Adrenal gland (tissue), 12 donors: ENCODE measurements around the gene MAST4. TPM values are rescaled to one million over a fixed set of nuclear protein-coding genes. Genes with fewer than 3 reads are reported as not detected.

Source experiments
- DNase-seq, 7 donors: peaks; one replicate each; pipeline ENCODE4 v3.0.0-alpha.2; 2019 to 2020
- H3K27ac ChIP-seq, 5 donors: fragments of 200-600 bp; sonication (generic) in 4 of 5; 1 replicate in 3 of 5; 2 replicates in 2 of 5; pipeline versions ENCODE4 v1.5.1 to v1.8.0; 2016 to 2020; ENCODE audit warnings: mild to moderate bottlenecking in 1 of 5
- H3K27me3 ChIP-seq: fragments of 200-600 bp; 2 replicates; pipeline ENCODE4 v1.8.0; 2021
- H3K36me3 ChIP-seq, 2 donors: fragments of 200-600 bp; replicated peaks in 1 of 2; 1 replicate in 1 of 2; 2 replicates in 1 of 2; pipeline versions ENCODE4 v1.5.1 to v1.8.0; 2018 to 2022
- H3K4me1 ChIP-seq, 2 donors: fragments of 200-600 bp; replicated peaks in 1 of 2; 1 replicate in 1 of 2; 2 replicates in 1 of 2; pipeline versions ENCODE4 v1.5.1 to v1.8.0; 2018 to 2021
- H3K4me3 ChIP-seq, 4 donors: fragments of 200-600 bp; sonication (generic) in 3 of 4; one replicate each; pipeline ENCODE4 v1.5.1; 2016 to 2018
- H3K9me3 ChIP-seq, 3 donors: fragments of 200-600 bp; sonication (generic) in 1 of 3; replicated peaks in 1 of 3; 1 replicate in 2 of 3; 2 replicates in 1 of 3; pipeline versions ENCODE4 v1.5.1 to v1.8.0; 2016 to 2021
- POLR2A ChIP-seq, 2 donors: fragments of 450-650 bp; IDR thresholded peaks; one replicate each; pipeline ENCODE4 v1.6.1; 2017; ENCODE audit warnings: antibody characterized with exemption in 2 of 2, mild to moderate bottlenecking in 2 of 2, moderate library complexity in 1 of 2
- WGBS, 4 donors: extraction: QIAGEN DNeasy Blood & Tissue Kit in 2 of 4; methylation state at CpG; one replicate each; pipeline versions ENCODE4 v1.1.5 to v1.1.7; 2013 to 2017; 5-methylcytosine and 5-hydroxymethylcytosine counted together
- intact Hi-C, 2 donors: fragments of 100-400 bp; cut with DNase I; formaldehyde crosslinking; loops; one replicate each; pipeline versions ENCODE4 v1.14.1 to v1.15.0; 2022 to 2023
- polyA plus RNA-seq, 3 donors: library from polyadenylated mRNA; stranded (reverse); fragments of 200-250 nt in 2 of 3; fragments of 350-450 nt in 1 of 3; fragmentation: Illumina TruSeq in 1 of 3; extraction: RNeasy Lipid Tissue Mini Kit (QIAGEN cat#74804) in 1 of 3; gene quantifications; one replicate each; pipeline ENCODE4 v1.2.3, GENCODE V29; 2013 to 2014
- total RNA-seq, 9 donors: library from RNA; depleted of rRNA in 4 of 9; stranded (reverse); fragments of >200 nt in 4 of 9; fragments of 120-200 nt in 1 of 9; fragmentation: NEBNext Ultra II Directional in 1 of 9; extraction: Animal tissue kit (Norgen Biotek cat#: 25700) in 1 of 9; gene quantifications; one replicate each; pipeline versions ENCODE4 v1.1.0 to v1.2.4, GENCODE V29; 2013 to 2023
- TF ChIP-seq, protein P1 (sequence below), 6 experiments: fragments of 450-650 bp in 4 of 6; fragments of 200-600 bp in 2 of 6; sonication (generic) in 1 of 6; IDR thresholded peaks; 1 replicate in 5 of 6; 2 replicates in 1 of 6; pipeline versions ENCODE4 v1.5.1 to v1.8.0; 2016 to 2021; ENCODE audit warnings: antibody characterized with exemption in 6 of 6, mild to moderate bottlenecking in 2 of 6, moderate library complexity in 1 of 6
- donor health status: healthy with polysubstance abuse.
- donor health status: Bipolar disorder and iron deficiency.
- donor health status: DM: yes; HTN: yes; CAD: no.
- donor health status: DM: no; HTN: no; CAD: no.
- donor health status: DM: no; HTN: no; CAD: no.
- donor health status: DM: yes; HTN: yes; CAD: no.

The MAST4 gene
- total and polyA plus RNA-seq, 12 donors = 12.3 to 95.0 (median 42.8) TPM

DNA sequence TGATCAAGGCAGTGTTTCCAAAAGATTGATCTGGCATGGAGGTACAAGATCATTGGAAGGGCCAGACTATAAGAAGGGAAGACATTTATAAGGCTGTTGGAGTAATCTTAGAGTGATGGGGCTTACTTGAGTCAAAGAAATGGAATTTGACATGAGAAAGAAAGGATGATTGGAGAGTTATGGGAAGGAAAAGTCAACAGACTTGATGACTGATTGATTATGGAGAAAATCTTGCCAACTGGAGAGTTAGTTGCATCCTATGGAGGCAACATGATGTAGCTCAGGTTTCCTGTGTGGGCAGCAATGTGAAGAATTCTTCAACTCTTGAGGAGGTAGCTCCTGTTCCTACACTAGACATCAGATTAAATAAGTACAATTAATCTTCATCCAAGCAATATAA lies 10.9 kb upstream of the MAST4 start:
- no peak for TF ChIP-seq POLR2A (IDR thresholded peaks at IDR 0.05)
- TF ChIP-seq, protein P1, sequence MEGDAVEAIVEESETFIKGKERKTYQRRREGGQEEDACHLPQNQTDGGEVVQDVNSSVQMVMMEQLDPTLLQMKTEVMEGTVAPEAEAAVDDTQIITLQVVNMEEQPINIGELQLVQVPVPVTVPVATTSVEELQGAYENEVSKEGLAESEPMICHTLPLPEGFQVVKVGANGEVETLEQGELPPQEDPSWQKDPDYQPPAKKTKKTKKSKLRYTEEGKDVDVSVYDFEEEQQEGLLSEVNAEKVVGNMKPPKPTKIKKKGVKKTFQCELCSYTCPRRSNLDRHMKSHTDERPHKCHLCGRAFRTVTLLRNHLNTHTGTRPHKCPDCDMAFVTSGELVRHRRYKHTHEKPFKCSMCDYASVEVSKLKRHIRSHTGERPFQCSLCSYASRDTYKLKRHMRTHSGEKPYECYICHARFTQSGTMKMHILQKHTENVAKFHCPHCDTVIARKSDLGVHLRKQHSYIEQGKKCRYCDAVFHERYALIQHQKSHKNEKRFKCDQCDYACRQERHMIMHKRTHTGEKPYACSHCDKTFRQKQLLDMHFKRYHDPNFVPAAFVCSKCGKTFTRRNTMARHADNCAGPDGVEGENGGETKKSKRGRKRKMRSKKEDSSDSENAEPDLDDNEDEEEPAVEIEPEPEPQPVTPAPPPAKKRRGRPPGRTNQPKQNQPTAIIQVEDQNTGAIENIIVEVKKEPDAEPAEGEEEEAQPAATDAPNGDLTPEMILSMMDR (IDR thresholded peaks at IDR 0.05) = no peak
- Histone ChIP-seq H3K4me1 (no peaks in the 10 kb centered on the region), H3K36me3 (no peaks in the 10 kb centered on the region), H3K27me3 (no peaks in the 10 kb centered on the region), H3K9me3 (no peaks in the 10 kb centered on the region), H3K4me3 (no peak overlapping the region), H3K27ac (no peak overlapping the region)
- DNase-seq = no peak
- intact Hi-C loops = no loop called here

DNA sequence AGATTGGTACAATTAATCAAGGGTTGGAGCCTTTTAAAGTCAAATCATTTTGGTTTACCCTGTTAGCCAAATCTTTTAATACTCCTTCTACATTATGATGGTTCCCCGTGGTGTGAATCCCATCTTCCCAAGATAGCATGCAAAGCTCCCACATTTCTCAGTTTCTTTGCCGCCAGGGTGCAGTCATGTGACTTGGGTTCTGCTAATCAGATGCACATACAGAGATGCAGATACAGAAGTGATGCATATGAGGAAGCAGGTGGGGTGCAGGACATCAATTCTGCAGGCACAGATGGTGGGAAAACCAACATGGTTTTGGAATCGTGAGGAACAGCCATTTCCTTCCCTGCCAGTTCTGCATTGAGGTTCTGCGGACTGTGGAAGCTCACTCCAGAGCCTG lies 8.4 kb upstream of the MAST4 start:
- Histone ChIP-seq H3K27me3 (no peaks in the 10 kb centered on the region), H3K9me3 (no peaks in the 10 kb centered on the region), H3K4me3 (no peak overlapping the region), H3K4me1 (no peaks in the 10 kb centered on the region), H3K27ac (no peak overlapping the region), H3K36me3 (no peaks in the 10 kb centered on the region)
- no peak for DNase-seq
- TF ChIP-seq, protein P1 (IDR thresholded peaks at IDR 0.05) = no peak
- no peak for TF ChIP-seq POLR2A (IDR thresholded peaks at IDR 0.05)
- intact Hi-C loops = no loop called here
- WGBS, 4 donors = 84 to 90% (median 85%) methylated on average over 4 of the region's 4 CpGs

DNA sequence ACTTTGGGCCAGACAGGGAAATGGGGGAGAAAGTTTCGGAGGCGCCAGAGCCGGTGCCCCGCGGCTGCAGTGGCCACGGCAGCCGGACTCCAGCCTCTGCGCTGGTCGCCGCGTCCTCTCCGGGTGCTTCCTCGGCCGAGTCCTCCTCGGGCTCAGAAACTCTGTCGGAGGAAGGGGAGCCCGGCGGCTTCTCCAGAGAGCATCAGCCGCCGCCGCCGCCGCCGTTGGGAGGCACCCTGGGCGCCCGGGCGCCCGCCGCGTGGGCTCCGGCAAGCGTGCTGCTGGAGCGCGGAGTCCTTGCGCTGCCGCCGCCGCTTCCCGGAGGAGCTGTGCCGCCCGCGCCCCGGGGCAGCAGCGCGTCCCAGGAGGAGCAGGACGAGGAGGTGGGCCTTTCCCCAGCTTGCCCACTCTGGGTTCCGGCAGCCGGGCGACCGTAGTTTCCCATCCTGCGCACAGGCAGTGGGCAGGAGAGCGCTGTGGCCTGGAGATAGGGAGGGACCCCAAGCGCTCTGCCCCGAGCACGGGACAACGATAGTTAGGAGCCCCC lies 516 bp downstream of the MAST4 start:
- Histone ChIP-seq H3K27me3 (no peaks in the 10 kb centered on the region), H3K36me3 (no peaks in the 10 kb centered on the region), H3K4me3 (peak overlapping the region; percentile 29 to 89 (median 76)), H3K4me1 (peaks cover 10 to 23% of the 10 kb centered on the region in 2 donors), H3K9me3 (no peaks in the 10 kb centered on the region), H3K27ac (peak overlapping the region in 3 of 5 donors; percentile 55 to 72 (median 61))
- WGBS, 4 donors = 0% methylated on average over 3 to 56 of the region's 56 CpGs; no CpG with 5 or more reads in 1 of the 4 donors
- TF ChIP-seq, protein P1 (IDR thresholded peaks at IDR 0.05) = no peak
- TF ChIP-seq POLR2A (IDR thresholded peaks at IDR 0.05) = no peak
- DNase-seq = peak in 6 of 7 donors; percentile 12 to 39 (median 26)
- intact Hi-C loops = loop anchor here in 1 of 2 donors (10.0 kb wide), 2 partner anchors 158 to 292 kb away; no protein-coding TSS in a partner anchor

DNA sequence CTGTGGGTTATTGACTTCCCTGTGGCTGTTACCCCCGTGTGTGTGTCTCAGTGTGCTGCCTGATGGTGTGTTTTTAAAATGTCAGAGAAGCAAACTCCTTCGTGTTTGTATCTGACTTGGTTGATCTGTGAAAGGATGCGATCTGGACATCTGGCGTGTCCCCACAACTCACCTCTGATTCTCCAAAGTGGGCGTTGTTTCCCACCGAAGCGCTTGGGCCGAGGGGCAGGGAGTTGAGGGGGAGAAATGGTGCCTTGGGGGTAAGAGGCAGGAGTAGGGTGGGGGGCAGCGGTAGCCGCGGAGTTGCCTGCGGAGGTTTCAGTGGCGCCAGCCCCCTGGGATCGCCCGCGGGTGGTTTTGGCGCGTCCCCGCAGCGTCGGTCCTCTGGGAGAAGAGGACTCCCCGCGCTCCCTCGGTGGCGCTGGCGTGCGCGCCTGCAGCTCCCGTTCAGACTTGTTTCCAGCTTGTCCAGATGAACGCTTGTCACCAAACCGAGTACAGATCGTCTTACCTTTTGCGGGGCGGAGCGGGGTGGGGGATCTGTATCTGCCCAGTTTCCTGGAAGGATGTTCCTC lies 1.1 kb downstream of the MAST4 start:
- 0 to 1% (median 1%) methylated on average over 19 to 35 of the region's 35 CpGs for WGBS, 4 donors
- Histone ChIP-seq H3K4me1 (peaks cover 10 to 23% of the 10 kb centered on the region in 2 donors), H3K27ac (peak overlapping the region in 3 of 5 donors; percentile 55 to 72 (median 61)), H3K36me3 (no peaks in the 10 kb centered on the region), H3K27me3 (no peaks in the 10 kb centered on the region), H3K9me3 (no peaks in the 10 kb centered on the region), H3K4me3 (peak overlapping the region; percentile 16 to 89 (median 76))
- DNase-seq = peak; percentile 63 to 75 (median 68)
- TF ChIP-seq, protein P1 (IDR thresholded peaks at IDR 0.05) = no peak
- TF ChIP-seq POLR2A (IDR thresholded peaks at IDR 0.05) = no peak
- intact Hi-C loops = loop anchor here in 1 of 2 donors (10.0 kb wide), 2 partner anchors 158 to 292 kb away; no protein-coding TSS in a partner anchor
